HG03097 (cell line): ENCODE measurements around the gene SLC10A6.
"Not testable (repeated sequence)": the region's sequence is repeated elsewhere in the genome, so short reads cannot be mapped to it uniquely, and the experiment has no call there.

Source experiments
- ATAC-seq: cut with Tn5 transposase; IDR thresholded peaks from one replicate; pipeline ENCODE4 v1.9.1; 2021; ENCODE audit not compliant: unreplicated experiment, low FRiP score

The SLC10A6 gene

GRCh38 chr4:86848732-86849619 is at the start of gene SLC10A6:
SLC10A6 (minus strand) TSS chr4:86849384; CDS start chr4:86849115, 269 bp downstream.
- no peak for ATAC-seq

- no peak for ATAC-seq
These were observed 49.4 kb upstream of the SLC10A6 start for GRCh38 chr4:86898562-86898961.

- ATAC-seq = no peak
These were observed 47.4 kb upstream of the SLC10A6 start for GRCh38 chr4:86896596-86896995.

GRCh38 chr4:86895692-86896488 is 46.7 kb upstream of the SLC10A6 start:
- ATAC-seq = no peak

GRCh38 chr4:86894455-86894854 is 45.3 kb upstream of the SLC10A6 start:
- ATAC-seq = no peak

GRCh38 chr4:86893136-86893535 is 44.0 kb upstream of the SLC10A6 start:
- ATAC-seq = no peak

GRCh38 chr4:86892636-86892960 is 43.4 kb upstream of the SLC10A6 start:
- no peak for ATAC-seq

- ATAC-seq = no peak
These were observed 42.8 kb upstream of the SLC10A6 start, which contains the start of gene C4orf36 for GRCh38 chr4:86891762-86892635. C4orf36 (minus strand) TSS chr4:86892422; CDS start chr4:86891520, 902 bp downstream.

- no peak for ATAC-seq
These were observed 41.6 kb upstream of the SLC10A6 start for GRCh38 chr4:86890790-86891189.

- no peak for ATAC-seq
These were observed 30.5 kb upstream of the SLC10A6 start for GRCh38 chr4:86879641-86880040.

GRCh38 chr4:86878640-86879039 is 29.5 kb upstream of the SLC10A6 start:
- no peak for ATAC-seq

- ATAC-seq = no peak
These were observed 27.9 kb upstream of the SLC10A6 start for GRCh38 chr4:86876894-86877685.

- ATAC-seq = not testable (repeated sequence)
These were observed 26.3 kb upstream of the SLC10A6 start for GRCh38 chr4:86875436-86875835.

GRCh38 chr4:86872135-86872534 is 23.0 kb upstream of the SLC10A6 start:
- no peak for ATAC-seq

GRCh38 chr4:86870442-86871069 is 21.4 kb upstream of the SLC10A6 start:
- ATAC-seq = no peak

- no peak for ATAC-seq
These were observed 8.3 kb upstream of the SLC10A6 start for GRCh38 chr4:86857341-86858052.

GRCh38 chr4:86856896-86857295 is 7.7 kb upstream of the SLC10A6 start:
- no peak for ATAC-seq

GRCh38 chr4:86855572-86855971 is 6.4 kb upstream of the SLC10A6 start:
- ATAC-seq = no peak

- ATAC-seq = no peak
These were observed 4.0 kb upstream of the SLC10A6 start for GRCh38 chr4:86853209-86853608.
